ENCODE results near the gene ZNF277.
"Not testable (repeated sequence)": the region's sequence is repeated elsewhere in the genome, so short reads cannot be mapped to it uniquely, and the experiment has no call there.

The ZNF277 gene

GRCh38 chr7:112212571-112212970 lies 6.1 kb downstream of the ZNF277 start:
- no peak for DNase-seq (ENCODE audit: low spot score)

DNA sequence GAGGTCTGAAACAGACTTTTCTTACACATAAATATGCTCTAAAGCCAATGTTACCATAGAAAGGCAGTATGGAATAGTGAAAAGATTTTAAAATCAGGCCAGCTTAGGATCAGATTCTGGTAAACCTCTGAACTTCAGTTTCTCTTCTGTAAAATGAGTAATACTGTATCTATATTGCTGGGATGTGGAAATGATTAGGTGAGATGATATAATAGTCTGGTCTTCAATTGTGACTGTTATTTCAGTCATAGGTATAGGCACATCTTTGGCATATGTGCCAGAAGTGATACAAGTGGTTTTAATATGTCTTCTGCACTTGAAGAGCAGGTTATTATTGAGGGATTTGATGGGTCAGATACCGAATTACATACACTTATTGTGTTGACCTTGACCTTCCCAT lies 7.2 kb downstream of the ZNF277 start:
- no peak for DNase-seq (ENCODE audit: low spot score)

DNA sequence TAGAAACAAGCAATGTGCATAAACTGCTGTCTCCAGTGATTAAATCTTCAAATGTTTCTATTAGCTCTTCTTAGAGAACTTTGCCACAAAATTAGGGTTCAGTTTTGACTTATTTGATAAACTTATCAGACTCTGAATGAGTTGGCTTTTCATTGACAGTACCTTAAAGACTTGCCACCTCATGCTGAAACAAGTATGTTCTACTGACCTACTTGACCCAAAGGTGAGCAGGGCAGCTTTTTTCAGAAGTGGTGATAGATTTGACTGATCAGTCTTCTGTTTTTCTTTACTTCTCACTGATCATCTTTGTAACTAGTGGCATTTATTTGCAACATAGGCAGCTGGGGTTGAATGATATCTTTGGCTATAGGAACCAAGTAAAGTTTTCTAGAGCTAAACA lies 7.8 kb downstream of the ZNF277 start:
- DNase-seq (ENCODE audit: low spot score) = no peak

DNA sequence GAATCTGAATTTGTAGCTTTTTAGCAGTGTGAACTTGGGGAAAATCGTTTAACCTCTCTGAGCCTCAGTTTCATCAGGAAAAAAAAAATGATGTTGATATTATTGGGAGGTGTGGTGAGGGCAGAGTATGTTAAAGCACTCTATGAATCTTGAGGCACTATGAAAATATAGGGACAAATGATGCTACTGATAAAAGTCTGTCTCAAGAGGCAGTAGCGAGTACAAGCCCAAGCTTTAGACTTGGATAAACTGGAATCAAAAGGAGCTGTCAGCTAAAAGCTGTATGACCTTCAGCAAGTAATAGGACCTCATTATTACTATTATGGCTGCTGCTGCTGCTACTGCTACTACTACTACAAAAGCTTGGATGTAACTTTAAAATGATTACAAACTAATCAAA lies 8.4 kb downstream of the ZNF277 start:
- DNase-seq (ENCODE audit: low spot score) = no peak

- no peak for DNase-seq (ENCODE audit: low spot score)
These were observed 9.3 kb downstream of the ZNF277 start for GRCh38 chr7:112215787-112216186.

- no peak for DNase-seq (ENCODE audit: low spot score)
These were observed 14.5 kb downstream of the ZNF277 start for GRCh38 chr7:112220877-112221434.

- DNase-seq (ENCODE audit: low spot score) = no peak
These were observed 16.8 kb downstream of the ZNF277 start for GRCh38 chr7:112223310-112223709.

GRCh38 chr7:112224186-112224585 lies 17.7 kb downstream of the ZNF277 start:
- no peak for DNase-seq (ENCODE audit: low spot score)

DNA sequence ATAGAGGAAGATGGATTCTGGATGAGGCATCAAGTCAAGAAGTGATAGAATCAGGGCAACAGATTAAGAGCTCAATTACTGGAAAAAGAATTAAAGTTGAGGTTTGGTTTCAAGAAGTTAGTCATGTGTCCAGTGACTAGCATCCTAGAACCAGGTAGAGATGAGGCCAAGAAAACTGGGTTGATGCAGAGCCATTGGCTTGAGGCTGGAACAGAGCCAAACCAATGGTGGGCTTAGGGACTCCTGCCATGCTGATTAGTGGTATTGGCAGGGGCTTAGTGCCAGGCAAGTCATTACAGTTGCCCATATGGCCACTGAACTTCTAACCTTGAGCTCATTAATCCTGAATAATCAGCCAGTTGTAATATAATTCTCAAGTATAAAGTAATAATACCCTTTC lies 18.5 kb downstream of the ZNF277 start:
- DNase-seq (ENCODE audit: low spot score) = no peak

DNA sequence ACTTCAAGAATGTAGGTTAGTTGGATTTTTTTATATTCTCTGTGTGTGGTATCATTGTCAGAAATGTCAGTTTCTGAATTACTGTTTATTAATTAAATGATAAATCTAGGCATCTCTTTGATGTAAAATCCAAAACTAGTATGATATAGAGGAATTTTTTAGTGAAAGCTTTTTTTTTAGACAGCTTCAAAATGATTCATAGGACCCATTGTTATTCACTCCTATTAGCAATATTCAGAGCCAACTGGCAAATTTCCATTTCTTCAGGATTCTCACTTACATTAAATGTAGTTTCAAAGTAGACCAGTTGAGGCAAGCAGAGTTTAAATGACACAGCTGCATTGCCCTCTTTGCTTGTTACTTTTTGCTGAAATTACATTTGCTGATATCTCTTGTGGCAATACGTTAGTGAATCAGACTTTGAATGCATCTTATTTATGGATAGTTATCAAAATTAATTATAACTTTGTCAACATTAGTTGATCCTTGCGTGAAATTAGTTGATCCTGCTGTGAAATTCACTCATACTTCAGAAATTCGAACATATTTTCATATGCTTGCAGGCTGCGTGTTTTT lies 20.3 kb downstream of the ZNF277 start:
- no peak for DNase-seq (ENCODE audit: low spot score)

DNA sequence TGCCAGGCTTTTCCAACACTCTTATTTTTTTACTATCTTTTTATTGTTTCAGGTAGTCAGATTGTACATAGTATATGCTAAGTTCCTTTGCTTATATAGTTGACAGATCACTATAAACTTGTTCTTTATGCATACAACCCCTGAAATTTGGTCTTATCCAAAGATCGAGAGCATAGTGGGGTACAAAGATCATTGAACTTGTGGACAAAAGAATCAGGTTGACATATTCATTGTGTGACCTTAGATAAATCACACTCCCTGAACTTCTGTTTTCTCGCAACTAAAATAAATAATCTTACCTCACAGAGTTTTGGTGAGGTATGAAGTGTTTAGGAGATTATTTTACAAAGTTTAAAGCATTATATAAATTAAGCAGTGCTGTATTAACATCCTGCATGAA lies 22.1 kb downstream of the ZNF277 start:
- DNase-seq (ENCODE audit: low spot score) = no peak

- DNase-seq (ENCODE audit: low spot score) = no peak
These were observed 25.9 kb downstream of the ZNF277 start for GRCh38 chr7:112232212-112232978.

GRCh38 chr7:112233048-112233697 lies 26.7 kb downstream of the ZNF277 start:
- DNase-seq (ENCODE audit: low spot score) = no peak

DNA sequence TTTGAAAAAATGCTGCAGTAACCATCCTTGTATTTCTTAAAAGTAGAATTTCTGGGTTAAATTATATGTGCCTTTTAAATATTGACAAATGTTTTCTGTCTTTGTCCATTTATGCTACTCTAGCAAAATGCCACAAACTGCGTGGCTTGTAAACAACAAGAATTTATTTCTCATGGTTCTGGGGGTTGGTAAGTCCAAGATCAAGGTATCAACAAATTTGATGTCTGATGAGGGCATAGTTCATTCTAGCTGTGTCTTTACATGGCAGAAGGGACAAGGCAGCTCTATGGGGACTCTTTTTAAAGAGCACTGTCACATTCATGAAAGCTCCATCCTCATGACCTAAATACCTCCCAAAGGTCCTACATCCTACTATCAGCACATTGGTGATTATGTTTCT lies 27.7 kb downstream of the ZNF277 start:
- DNase-seq (ENCODE audit: low spot score) = no peak

DNA sequence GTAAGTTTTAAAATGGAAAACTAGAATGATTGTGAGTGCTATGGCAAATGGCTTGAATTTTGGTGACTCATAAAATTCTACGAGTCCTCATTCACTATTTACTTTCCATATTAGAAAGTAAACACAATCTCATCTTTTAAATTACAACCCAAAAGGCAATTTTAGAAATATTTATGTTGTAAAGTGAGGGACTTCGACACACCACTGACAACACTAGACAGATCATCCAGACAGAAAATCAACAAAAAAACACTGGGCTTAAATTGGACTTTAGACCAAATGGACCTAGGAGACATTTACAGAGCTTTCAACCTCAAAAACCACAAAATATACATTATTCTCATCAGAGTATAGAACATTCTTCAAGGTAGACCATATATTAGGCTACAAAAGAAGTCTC lies 30.1 kb downstream of the ZNF277 start:
- DNase-seq (ENCODE audit: low spot score) = no peak

DNA sequence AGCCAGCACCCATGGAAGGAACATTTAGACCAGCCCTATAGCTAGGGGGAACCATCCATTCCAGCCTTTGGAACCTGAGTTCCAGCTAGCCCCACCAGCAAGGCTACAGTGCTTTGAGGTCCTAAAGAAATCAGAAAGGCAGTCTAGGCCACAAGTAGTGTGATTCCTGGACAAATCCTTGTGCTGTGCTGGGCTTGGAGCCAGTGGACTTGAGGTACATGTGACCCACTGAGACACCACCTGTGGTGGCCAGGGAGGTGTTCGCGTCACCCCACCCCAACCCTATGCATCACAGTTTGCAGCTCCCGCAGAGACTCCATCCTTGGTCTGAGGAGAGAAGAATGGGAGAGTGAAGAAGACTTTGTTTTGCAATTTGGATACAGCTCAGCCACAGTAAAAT lies 31.8 kb downstream of the ZNF277 start:
- no peak for DNase-seq (ENCODE audit: low spot score)

- DNase-seq (ENCODE audit: low spot score) = no peak
These were observed 32.5 kb downstream of the ZNF277 start for GRCh38 chr7:112238852-112239610.

GRCh38 chr7:112248598-112248997 lies 42.1 kb downstream of the ZNF277 start:
- DNase-seq (ENCODE audit: low spot score) = no peak

GRCh38 chr7:112249967-112250366 lies 43.5 kb downstream of the ZNF277 start:
- DNase-seq (ENCODE audit: low spot score) = not testable (repeated sequence)

- no peak for DNase-seq (ENCODE audit: low spot score)
These were observed 45.6 kb downstream of the ZNF277 start for GRCh38 chr7:112252141-112252540.

DNA sequence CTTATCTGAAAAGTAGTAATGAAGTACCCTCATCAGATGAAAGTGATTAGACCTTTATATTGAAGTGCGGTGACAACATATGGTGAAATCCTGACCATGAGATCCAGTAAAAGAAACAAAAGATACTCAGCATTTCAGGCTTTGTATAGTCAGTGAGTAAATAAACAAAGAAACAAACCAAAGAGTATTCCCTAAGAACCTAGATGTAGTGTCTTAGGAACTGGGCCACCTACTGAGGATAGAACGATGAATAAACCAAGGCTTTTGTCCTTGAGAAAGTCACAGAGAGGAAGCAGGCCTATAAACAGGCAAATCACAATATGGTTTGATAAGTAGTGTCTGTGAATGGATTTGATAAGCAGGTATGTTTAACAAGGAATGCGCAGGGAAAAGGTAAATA lies 46.2 kb downstream of the ZNF277 start:
- no peak for DNase-seq (ENCODE audit: low spot score)

DNA sequence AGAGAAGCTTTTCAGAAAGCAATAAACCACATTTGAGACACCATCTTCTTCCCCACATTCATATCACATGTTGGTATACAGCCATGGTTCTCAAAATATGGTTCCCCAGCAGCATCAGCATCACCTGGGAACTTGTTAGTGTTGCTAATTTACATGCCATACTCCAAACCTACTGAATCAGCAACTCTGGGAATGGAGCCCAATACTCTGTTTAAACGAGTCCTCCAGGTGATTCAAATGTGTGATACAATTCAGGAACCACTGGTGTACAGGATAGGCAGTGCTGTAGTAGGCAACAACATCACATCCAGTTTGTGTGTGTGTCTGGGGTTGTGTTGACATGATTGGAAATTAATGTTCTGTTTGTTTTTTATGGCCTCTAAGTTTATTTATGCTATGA lies 47.7 kb downstream of the ZNF277 start:
- DNase-seq (ENCODE audit: low spot score) = no peak
